ENCODE results near the gene ZNF740.
A peak's percentile ranks its signal among the peaks of the same experiment; 100 is the strongest.

ZNF740 gene

GRCh38 chr12:53230108-53230845 is 49.8 kb downstream of the ZNF740 start:
- no peak for DNase-seq

- DNase-seq, result no peak
Measured at GRCh38 chr12:53231671-53231920, 51.1 kb downstream of the ZNF740 start.

- DNase-seq, result peak; percentile 65
Measured at GRCh38 chr12:53231921-53232645, 51.6 kb downstream of the ZNF740 start, which contains the start of gene RARG. RARG (minus strand) TSS chr12:53232209; CDS start chr12:53227545, 4,664 bp downstream.

- DNase-seq, result no peak
Measured at GRCh38 chr12:53232646-53233461, 52.3 kb downstream of the ZNF740 start.

- DNase-seq, result no peak
Measured at GRCh38 chr12:53233671-53234121, 53.2 kb downstream of the ZNF740 start.

- DNase-seq, result no peak
Measured at GRCh38 chr12:53234271-53234914, 53.9 kb downstream of the ZNF740 start.

- DNase-seq, result no peak
Measured at GRCh38 chr12:53235164-53235563, 54.6 kb downstream of the ZNF740 start.

- DNase-seq, result no peak
Measured at GRCh38 chr12:53235742-53236442, 55.4 kb downstream of the ZNF740 start.

GRCh38 chr12:53236443-53237111 is 56.1 kb downstream of the ZNF740 start:
- no peak for DNase-seq

GRCh38 chr12:53239643-53240258 is 59.2 kb downstream of the ZNF740 start:
- no peak for DNase-seq

- no peak for DNase-seq
Measured at GRCh38 chr12:53241623-53242412, 61.3 kb downstream of the ZNF740 start.

- DNase-seq, result no peak
Measured at GRCh38 chr12:53244337-53244736, 63.8 kb downstream of the ZNF740 start.

Measured in activated CD4-positive, CD25-positive, alpha-beta regulatory T cell treated with anti-CD3 and anti-CD28 coated beads, Interleukin-2, amount 50 U/mL, for 72 hours (primary cell).